A673 (cell line): ENCODE data around the gene DHRSX.

Experiments used
- EZH2 ChIP-seq: fragments of 200-600 bp; sonication (generic); IDR thresholded peaks from 2 replicates; pipeline ENCODE4 v1.6.1; 2017; ENCODE audit warnings: borderline replicate concordance, low read depth, mild to moderate bottlenecking, mixed read lengths, antibody characterized with exemption, low read length; ENCODE audit not compliant: poor library complexity, severe bottlenecking
- TF ChIP-seq, protein P1 (sequence below): fragments of 300-800, 200-600 bp; sonication (generic); conservative IDR thresholded peaks from 2 replicates; pipeline ENCODE4 v1.5.1; 2017; ENCODE audit warnings: low read depth, mild to moderate bottlenecking, antibody characterized with exemption, low read length, moderate library complexity, mixed read lengths

DNA sequence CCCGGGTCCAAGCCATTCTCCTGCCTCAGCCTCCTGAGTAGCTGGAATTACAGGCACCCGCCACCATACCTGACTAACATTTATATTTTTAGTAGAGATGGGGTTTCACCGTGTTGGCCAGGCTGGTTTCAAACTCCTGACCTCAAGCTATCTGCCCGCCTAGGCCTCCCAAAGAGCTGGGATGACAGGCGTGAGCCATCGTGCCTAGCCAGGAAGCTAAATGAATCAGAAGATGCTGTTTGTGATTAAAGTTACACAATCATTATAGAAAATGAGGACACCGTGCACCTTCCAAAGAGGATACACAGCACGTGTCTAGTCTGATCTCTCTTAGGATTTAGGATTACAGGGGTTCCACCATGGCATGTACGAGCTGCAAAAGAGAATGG, 99.6 kb downstream of the DHRSX start:
- TF ChIP-seq, protein P1, sequence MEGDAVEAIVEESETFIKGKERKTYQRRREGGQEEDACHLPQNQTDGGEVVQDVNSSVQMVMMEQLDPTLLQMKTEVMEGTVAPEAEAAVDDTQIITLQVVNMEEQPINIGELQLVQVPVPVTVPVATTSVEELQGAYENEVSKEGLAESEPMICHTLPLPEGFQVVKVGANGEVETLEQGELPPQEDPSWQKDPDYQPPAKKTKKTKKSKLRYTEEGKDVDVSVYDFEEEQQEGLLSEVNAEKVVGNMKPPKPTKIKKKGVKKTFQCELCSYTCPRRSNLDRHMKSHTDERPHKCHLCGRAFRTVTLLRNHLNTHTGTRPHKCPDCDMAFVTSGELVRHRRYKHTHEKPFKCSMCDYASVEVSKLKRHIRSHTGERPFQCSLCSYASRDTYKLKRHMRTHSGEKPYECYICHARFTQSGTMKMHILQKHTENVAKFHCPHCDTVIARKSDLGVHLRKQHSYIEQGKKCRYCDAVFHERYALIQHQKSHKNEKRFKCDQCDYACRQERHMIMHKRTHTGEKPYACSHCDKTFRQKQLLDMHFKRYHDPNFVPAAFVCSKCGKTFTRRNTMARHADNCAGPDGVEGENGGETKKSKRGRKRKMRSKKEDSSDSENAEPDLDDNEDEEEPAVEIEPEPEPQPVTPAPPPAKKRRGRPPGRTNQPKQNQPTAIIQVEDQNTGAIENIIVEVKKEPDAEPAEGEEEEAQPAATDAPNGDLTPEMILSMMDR, result no peak
- no peak for TF ChIP-seq EZH2
